ENCODE measurements around the gene C1QTNF1. TPM values are rescaled to one million over a fixed set of nuclear protein-coding genes. Genes with fewer than 3 reads are reported as not detected.
A peak's percentile ranks its signal among the peaks of the same experiment; 100 is the strongest.

C1QTNF1 gene
- total and polyA plus RNA-seq, 9 of the 15 experiments (the other 6 are each of a cell fraction or from before 2014, with no cell fraction given), result 0.09 TPM; not detected in 8

- TF ChIP-seq REST (IDR thresholded peaks at IDR 0.05; ENCODE audit: borderline replicate concordance) (peak; percentile 44; the same call in 1 of the 2 replicates), REST (CRISPR knock-in tag; IDR thresholded peaks at IDR 0.05; ENCODE audit: low read depth) (no peak), COPS2 (conservative IDR thresholded peaks at IDR 0.05) (no peak), PTRF (tag; IDR thresholded peaks at IDR 0.05) (no peak), DEAF1 (CRISPR knock-in tag; IDR thresholded peaks at IDR 0.05) (peak; percentile 32; the same call in 1 of the 2 replicates), CHAMP1 (IDR thresholded peaks at IDR 0.05) (no peak), BRF2 (IDR thresholded peaks at IDR 0.05; ENCODE audit: borderline replicate concordance, insufficient read depth, insufficient read length) (no peak), USF1 (CRISPR knock-in tag; IDR thresholded peaks at IDR 0.05) (no peak), ZBTB12 (CRISPR knock-in tag; IDR thresholded peaks at IDR 0.05) (no peak), TARDBP (IDR thresholded peaks at IDR 0.05) (no peak)
Measured at GRCh38 chr17:79019632-79020584, 4.1 kb upstream of the C1QTNF1 start (continued).

Data from K562 (cell line).